ENCODE data around the gene STEAP3. TPM values are rescaled to one million over a fixed set of nuclear protein-coding genes. Genes with fewer than 3 reads are reported as not detected.
A peak's percentile ranks its signal among the peaks of the same experiment; 100 is the strongest.

STEAP3 gene
- total RNA-seq, 1 donor from 2014 or later, result 38.8 TPM

DNA sequence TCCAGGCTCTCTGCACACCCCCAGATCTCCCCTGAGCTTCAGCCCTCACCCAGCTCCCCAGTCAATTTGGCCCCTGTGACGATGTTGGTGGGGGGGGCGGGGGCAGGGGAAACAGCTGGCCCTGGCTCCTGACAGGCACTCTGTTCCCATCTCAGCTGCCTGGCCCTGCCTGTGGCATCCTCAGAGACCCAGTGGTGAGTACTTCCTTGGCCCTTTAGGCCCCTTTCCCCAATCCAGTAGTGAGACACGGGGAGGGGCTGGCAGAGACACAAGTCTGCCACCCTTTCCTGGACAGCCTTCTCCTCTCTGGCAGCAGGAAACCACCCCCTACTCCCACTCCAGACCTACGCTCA is 45.8 kb upstream of the STEAP3 start:
- H2AFZ ChIP-seq (ENCODE audit: low read depth, low read length), result no peak overlapping the region
- no peak overlapping the region for H3K4me3 Mint-ChIP-seq (ENCODE audit: unreplicated experiment)

DNA sequence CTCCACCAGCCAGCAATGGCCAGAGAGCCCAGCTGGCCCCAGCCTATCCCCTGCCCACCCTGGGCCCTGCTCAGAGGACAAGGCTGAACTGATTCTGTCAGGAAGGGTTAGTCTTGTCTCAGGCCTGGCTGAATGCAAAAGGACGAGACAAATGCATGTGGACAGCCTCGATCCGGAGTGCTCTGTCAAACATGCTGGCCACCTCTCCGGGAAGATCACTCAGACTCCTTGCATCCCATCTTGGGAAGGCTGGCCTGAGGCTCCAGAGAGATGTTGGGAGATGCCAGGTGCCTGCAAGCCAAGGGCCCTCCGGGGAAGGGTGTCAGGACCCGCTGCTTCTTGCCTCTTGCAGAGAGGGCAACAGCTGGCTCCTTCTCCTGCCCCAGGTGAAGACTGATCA is 44.9 kb upstream of the STEAP3 start:
- H3K4me1 Mint-ChIP-seq (ENCODE audit: low read depth, unreplicated experiment), result peaks cover 12% of the 10 kb centered on the region

More for the DNA sequence above, 45.8 kb upstream of the STEAP3 start:
- Histone ChIP-seq H3K79me2 (ENCODE audit: insufficient read depth, low read length) (no peaks in the 10 kb centered on the region), H3K27ac (ENCODE audit: low read depth, low read length) (no peak overlapping the region), H3K4me1 (ENCODE audit: insufficient read depth, low read length) (peaks cover 5% of the 10 kb centered on the region), H4K20me1 (ENCODE audit: insufficient read depth, low read length) (no peaks in the 10 kb centered on the region), H3K9ac (ENCODE audit: low read length) (no peak overlapping the region), H3K4me2 (ENCODE audit: low read length) (no peak overlapping the region), H3K4me3 (ENCODE audit: insufficient read depth, low read depth, low read length) (no peak overlapping the region), H3K36me3 (ENCODE audit: insufficient read depth, low read length) (no peaks in the 10 kb centered on the region), H3K27me3 (ENCODE audit: insufficient read depth, low read length) (no peaks in the 10 kb centered on the region), H3K9me3 (ENCODE audit: insufficient read depth, low read depth, low read length) (no peaks in the 10 kb centered on the region)
- Mint-ChIP-seq H3K27ac (ENCODE audit: unreplicated experiment) (no peak overlapping the region), H3K9me3 (ENCODE audit: unreplicated experiment) (peaks cover 1% of the 10 kb centered on the region), H3K36me3 (ENCODE audit: low read depth, unreplicated experiment) (no peaks in the 10 kb centered on the region), H3K4me1 (ENCODE audit: low read depth, unreplicated experiment) (peaks cover 12% of the 10 kb centered on the region), H3K27me3 (ENCODE audit: low read depth, unreplicated experiment) (peaks cover 15% of the 10 kb centered on the region)
- no peak for TF ChIP-seq EZH2 (IDR thresholded peaks at IDR 0.05; ENCODE audit: insufficient read depth, low read length)
- TF ChIP-seq, protein P1, sequence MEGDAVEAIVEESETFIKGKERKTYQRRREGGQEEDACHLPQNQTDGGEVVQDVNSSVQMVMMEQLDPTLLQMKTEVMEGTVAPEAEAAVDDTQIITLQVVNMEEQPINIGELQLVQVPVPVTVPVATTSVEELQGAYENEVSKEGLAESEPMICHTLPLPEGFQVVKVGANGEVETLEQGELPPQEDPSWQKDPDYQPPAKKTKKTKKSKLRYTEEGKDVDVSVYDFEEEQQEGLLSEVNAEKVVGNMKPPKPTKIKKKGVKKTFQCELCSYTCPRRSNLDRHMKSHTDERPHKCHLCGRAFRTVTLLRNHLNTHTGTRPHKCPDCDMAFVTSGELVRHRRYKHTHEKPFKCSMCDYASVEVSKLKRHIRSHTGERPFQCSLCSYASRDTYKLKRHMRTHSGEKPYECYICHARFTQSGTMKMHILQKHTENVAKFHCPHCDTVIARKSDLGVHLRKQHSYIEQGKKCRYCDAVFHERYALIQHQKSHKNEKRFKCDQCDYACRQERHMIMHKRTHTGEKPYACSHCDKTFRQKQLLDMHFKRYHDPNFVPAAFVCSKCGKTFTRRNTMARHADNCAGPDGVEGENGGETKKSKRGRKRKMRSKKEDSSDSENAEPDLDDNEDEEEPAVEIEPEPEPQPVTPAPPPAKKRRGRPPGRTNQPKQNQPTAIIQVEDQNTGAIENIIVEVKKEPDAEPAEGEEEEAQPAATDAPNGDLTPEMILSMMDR (IDR thresholded peaks at IDR 0.05; ENCODE audit: insufficient read depth, low read depth, low read length), result no peak
- FAIRE-seq, result no peak
- DNase-seq (ENCODE audit: low read depth), result no peak

DNA sequence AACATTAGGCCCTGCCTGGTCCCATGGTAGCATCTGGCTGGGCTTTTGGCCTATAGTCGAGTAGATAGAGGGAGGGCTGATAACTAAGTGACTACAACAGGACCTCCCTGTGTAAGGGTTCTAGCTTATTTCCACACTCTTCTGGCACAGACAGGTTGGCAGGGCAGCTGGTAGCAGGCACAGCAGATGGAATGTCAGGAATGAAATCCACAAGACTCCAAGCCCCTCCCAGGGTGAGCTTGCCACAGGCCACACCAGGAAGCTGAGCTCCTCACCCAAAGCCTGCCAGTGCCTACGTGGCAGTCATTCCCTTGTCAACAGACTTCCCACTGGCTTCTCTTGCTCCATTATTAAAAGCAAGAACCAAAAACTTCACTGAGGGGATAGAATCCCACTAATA is 44.4 kb upstream of the STEAP3 start:
- Mint-ChIP-seq H3K27ac (ENCODE audit: unreplicated experiment) (peak overlapping the region; percentile 66), H3K4me1 (ENCODE audit: low read depth, unreplicated experiment) (peaks cover 12% of the 10 kb centered on the region), H3K27me3 (ENCODE audit: low read depth, unreplicated experiment) (peaks cover 15% of the 10 kb centered on the region), H3K4me3 (ENCODE audit: unreplicated experiment) (no peak overlapping the region), H3K36me3 (ENCODE audit: low read depth, unreplicated experiment) (no peaks in the 10 kb centered on the region), H3K9me3 (ENCODE audit: unreplicated experiment) (peaks cover 1% of the 10 kb centered on the region)
- Histone ChIP-seq H3K9ac (ENCODE audit: low read length) (no peak overlapping the region), H3K4me1 (ENCODE audit: insufficient read depth, low read length) (peaks cover 5% of the 10 kb centered on the region), H2AFZ (ENCODE audit: low read depth, low read length) (no peak overlapping the region), H3K79me2 (ENCODE audit: insufficient read depth, low read length) (no peaks in the 10 kb centered on the region), H3K36me3 (ENCODE audit: insufficient read depth, low read length) (no peaks in the 10 kb centered on the region), H3K27ac (ENCODE audit: low read depth, low read length) (no peak overlapping the region), H3K4me2 (ENCODE audit: low read length) (no peak overlapping the region), H3K4me3 (ENCODE audit: insufficient read depth, low read depth, low read length) (no peak overlapping the region), H3K27me3 (ENCODE audit: insufficient read depth, low read length) (no peaks in the 10 kb centered on the region), H4K20me1 (ENCODE audit: insufficient read depth, low read length) (no peaks in the 10 kb centered on the region), H3K9me3 (ENCODE audit: insufficient read depth, low read depth, low read length) (no peaks in the 10 kb centered on the region)
- no peak for FAIRE-seq
- DNase-seq (ENCODE audit: low read depth), result no peak
- TF ChIP-seq, protein P1 (IDR thresholded peaks at IDR 0.05; ENCODE audit: insufficient read depth, low read depth, low read length), result no peak
- TF ChIP-seq EZH2 (IDR thresholded peaks at IDR 0.05; ENCODE audit: insufficient read depth, low read length), result no peak

More for the DNA sequence above, 44.9 kb upstream of the STEAP3 start:
- Mint-ChIP-seq H3K9me3 (ENCODE audit: unreplicated experiment) (peaks cover 1% of the 10 kb centered on the region), H3K36me3 (ENCODE audit: low read depth, unreplicated experiment) (no peaks in the 10 kb centered on the region), H3K27me3 (ENCODE audit: low read depth, unreplicated experiment) (peaks cover 15% of the 10 kb centered on the region), H3K4me3 (ENCODE audit: unreplicated experiment) (no peak overlapping the region), H3K27ac (ENCODE audit: unreplicated experiment) (no peak overlapping the region)
- no peaks in the 10 kb centered on the region for H3K79me2 ChIP-seq (ENCODE audit: insufficient read depth, low read length)
- H3K27me3 ChIP-seq (ENCODE audit: insufficient read depth, low read length), result no peaks in the 10 kb centered on the region
- TF ChIP-seq, protein P1 (IDR thresholded peaks at IDR 0.05; ENCODE audit: insufficient read depth, low read depth, low read length), result no peak
- TF ChIP-seq EZH2 (IDR thresholded peaks at IDR 0.05; ENCODE audit: insufficient read depth, low read length), result no peak
- no peak overlapping the region for H3K27ac ChIP-seq (ENCODE audit: low read depth, low read length)
- no peak overlapping the region for H3K4me3 ChIP-seq (ENCODE audit: insufficient read depth, low read depth, low read length)
- H3K4me2 ChIP-seq (ENCODE audit: low read length), result no peak overlapping the region
- H3K9ac ChIP-seq (ENCODE audit: low read length), result no peak overlapping the region
- no peak overlapping the region for H2AFZ ChIP-seq (ENCODE audit: low read depth, low read length)
- peaks cover 5% of the 10 kb centered on the region for H3K4me1 ChIP-seq (ENCODE audit: insufficient read depth, low read length)
- no peaks in the 10 kb centered on the region for H3K9me3 ChIP-seq (ENCODE audit: insufficient read depth, low read depth, low read length)
- DNase-seq (ENCODE audit: low read depth), result no peak
- H4K20me1 ChIP-seq (ENCODE audit: insufficient read depth, low read length), result no peaks in the 10 kb centered on the region
- no peaks in the 10 kb centered on the region for H3K36me3 ChIP-seq (ENCODE audit: insufficient read depth, low read length)
- FAIRE-seq, result no peak

All from astrocyte (in vitro differentiated cells and primary cell).